Subcutaneous adipose tissue (tissue), 4 donors: ENCODE measurements around the gene PTPRN2. TPM values are rescaled to one million over a fixed set of nuclear protein-coding genes. Genes with fewer than 3 reads are reported as not detected.

Experiments
- total RNA-seq, 4 donors: library from RNA; depleted of rRNA; stranded (reverse); fragments of >200 nt; gene quantifications; one replicate each; pipeline ENCODE4 v1.1.0, GENCODE V29; 2016
- TF ChIP-seq, protein P1 (sequence below): fragments of 450-650 bp; IDR thresholded peaks from one replicate; pipeline ENCODE4 v1.5.1; 2016; ENCODE audit warnings: low read depth, mild to moderate bottlenecking, control low read depth, antibody characterized with exemption, moderate library complexity

Gene PTPRN2
- total RNA-seq, 4 donors from 2014 or later: 2.0 to 4.6 (median 3.7) TPM

DNA sequence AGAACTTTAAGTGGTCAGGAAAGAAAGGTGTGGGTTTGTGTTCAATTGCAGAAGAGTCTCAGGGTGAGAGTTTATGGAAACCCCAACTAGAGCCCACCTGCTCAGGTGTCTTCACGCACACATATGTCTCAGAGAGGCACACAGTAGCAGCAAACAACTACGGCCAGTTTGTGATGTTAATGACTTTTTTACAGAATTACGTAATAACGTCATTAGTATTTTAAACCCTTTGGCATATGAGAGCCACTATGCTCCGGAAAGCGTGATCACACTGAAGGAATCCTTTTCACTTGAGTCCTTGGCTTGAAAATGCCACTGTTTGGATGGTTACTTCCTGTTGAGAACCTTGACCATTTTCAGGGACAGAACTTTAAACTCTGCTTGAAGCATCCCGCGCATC, 204.0 kb downstream of the PTPRN2 start:
- TF ChIP-seq, protein P1, sequence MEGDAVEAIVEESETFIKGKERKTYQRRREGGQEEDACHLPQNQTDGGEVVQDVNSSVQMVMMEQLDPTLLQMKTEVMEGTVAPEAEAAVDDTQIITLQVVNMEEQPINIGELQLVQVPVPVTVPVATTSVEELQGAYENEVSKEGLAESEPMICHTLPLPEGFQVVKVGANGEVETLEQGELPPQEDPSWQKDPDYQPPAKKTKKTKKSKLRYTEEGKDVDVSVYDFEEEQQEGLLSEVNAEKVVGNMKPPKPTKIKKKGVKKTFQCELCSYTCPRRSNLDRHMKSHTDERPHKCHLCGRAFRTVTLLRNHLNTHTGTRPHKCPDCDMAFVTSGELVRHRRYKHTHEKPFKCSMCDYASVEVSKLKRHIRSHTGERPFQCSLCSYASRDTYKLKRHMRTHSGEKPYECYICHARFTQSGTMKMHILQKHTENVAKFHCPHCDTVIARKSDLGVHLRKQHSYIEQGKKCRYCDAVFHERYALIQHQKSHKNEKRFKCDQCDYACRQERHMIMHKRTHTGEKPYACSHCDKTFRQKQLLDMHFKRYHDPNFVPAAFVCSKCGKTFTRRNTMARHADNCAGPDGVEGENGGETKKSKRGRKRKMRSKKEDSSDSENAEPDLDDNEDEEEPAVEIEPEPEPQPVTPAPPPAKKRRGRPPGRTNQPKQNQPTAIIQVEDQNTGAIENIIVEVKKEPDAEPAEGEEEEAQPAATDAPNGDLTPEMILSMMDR: no peak

DNA sequence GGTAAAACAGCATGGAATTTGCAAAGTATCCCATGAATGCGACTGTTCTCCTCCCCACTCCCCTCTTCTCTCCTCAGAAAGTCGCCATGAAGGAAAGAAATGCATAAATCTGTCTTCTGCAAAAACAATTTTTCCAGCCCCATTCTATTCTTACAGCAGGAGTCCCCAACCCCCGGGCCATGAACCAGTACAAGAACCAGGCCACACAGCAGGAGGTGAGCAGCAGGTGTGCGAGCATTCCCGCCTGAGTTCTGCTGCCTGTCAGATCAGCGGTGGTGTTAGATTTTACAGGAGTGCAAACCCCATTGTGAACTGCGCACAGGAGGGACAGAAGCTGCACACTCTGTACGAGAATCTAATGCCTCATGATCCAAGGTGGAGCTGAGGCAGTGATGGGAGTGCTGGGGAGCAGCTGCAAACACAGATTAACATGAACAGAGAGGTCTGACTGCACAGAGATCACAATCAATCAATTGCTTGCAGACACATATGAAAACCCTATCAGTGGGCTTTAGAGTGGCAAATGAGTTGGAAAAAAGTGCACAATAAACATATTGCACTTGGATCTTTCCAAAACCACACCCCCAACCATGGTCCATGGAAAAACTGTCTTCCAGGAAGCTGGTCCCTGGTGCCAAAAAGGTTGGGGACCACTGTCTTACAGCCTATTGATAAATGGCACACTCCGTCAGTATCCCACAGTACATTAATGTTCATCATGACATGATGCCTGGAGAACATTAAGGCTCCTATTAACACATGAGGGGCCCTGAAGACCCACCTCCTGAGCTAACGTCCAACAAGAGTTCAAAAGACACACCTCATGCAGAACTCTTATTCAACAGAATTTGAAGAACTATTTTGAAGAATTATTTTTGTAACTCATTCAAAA, 205.0 kb downstream of the PTPRN2 start:
- TF ChIP-seq, protein P1: no peak

DNA sequence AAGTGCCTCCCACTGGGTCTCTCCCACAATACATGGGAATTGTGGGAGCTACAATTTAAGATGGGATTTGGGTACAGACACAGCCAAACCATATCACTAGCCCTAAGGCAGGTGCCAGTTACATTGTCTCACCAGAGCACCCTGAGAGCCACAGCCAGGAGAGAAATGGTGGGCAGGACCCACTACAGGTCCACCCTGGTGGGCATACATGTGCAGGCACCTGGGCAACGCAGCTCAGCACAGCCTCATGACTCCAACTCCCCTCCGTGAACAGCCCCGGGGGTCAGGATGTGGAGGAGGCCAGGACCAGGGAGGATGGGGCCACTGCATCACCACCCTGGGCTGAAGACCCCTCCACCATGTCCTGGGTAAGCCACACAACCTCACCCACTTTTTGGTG, 205.7 kb downstream of the PTPRN2 start:
- TF ChIP-seq, protein P1: no peak

DNA sequence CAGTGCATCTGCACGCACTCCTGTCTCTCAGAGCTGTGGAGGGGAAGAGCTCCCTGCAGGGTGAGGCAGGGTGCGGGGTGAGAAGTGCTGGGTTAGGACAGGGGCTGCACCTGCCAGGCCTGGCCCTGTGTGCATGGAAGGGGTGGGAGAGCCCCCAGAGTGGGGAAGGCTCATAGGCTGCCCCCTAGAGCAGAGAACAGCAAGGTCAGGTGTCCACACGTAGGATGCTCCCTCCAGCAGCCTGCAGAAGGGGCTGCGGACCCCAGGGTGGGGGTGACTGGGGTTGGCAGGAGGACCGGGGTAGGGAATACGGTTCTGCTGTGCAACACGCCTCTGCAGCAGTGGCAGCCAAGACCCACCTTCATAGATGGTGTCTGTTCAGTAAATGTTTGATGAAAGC, 208.6 kb downstream of the PTPRN2 start:
- TF ChIP-seq, protein P1: no peak

DNA sequence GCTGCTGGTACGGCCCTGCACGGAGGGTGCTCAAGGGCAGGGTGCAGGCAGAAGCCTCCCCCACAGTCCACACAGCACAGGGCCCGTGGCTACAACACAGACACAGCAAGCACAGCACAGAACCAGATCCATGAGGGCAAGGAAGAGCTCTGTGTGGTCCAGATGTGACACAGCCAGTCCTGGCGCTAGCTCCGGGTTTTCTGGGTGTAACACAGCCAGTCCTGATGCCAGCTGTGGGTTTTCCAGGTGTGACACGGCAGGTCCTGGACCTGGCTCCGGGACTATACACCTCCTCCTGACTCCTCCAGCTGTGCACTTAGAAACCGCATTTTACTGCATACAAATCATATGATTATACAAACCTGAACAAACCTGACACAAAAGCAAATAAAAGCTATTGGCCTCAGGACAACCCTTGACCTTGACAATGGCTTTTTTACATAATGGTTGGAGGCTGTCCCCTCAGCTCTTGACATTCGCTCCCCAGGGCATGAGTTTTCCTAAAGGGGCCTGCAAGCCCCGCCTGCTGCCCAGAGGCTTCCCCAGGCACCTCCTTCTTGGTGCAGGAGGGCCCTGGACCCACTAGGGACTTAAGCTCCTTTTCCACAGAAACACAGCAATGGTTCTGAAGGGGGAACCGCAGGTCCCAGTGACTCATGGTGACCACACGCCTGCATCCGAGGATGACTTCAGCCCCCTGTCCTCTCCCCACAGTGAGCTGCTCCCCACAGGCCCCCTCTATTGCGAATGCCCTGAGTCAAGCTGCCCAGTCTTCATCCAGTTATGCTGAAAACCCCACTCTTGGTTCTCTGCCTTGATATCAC, 209.6 kb downstream of the PTPRN2 start:
- TF ChIP-seq, protein P1: no peak

DNA sequence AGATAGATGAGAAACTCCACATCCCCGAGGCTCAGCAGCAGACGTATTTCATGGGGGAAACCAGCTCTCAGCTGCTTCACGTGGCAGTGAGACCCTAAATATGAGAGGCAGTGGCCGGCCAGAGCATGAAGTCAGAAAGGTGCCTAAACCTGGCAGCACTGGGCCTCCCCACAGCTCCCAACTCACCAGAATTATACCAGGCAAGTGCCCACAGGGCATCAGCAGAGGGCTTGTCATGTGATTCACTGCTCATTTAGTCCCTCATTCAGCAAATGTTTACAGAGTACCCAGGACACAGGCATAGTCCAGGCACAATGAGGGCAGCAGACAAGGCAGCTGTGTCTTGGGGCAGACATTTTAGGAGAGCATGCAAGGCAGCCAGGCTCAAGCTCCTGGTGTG, 212.6 kb downstream of the PTPRN2 start:
- TF ChIP-seq, protein P1: no peak

DNA sequence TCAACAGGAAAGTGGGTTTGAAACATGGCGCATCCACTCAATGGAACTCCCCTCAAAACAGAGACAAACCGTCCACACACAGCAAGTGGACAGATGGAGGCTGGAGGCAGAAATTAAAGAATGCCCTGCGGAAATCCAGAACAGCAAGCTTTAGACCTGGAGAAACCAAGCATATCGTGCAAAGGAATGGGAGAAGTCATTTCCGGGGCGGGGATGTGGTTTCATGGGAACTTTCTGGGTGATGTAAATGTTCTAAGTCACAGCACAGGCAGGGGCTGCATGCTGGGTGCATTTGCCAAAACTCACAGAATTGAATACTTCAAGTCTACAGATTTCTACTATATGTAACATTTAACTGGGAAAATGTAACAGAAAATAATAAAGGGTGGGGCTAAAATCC, 213.0 kb downstream of the PTPRN2 start:
- TF ChIP-seq, protein P1: no peak
